Thymus (tissue), 14 donors: ENCODE data around the gene AEN. TPM values are rescaled to one million over a fixed set of nuclear protein-coding genes. Genes with fewer than 3 reads are reported as not detected.

Experiments used
- DNase-seq, 9 donors: peaks; one replicate each; pipeline ENCODE4 v3.0.0-alpha.2; 2013; ENCODE audit warnings: low spot score in 9 of 9, low read depth in 6 of 9, missing footprints in 1 of 9
- H3K27ac ChIP-seq, 2 donors: one replicate each; pipeline ENCODE4 v1.5.1; 2013; ENCODE audit warnings: control low read depth in 1 of 2, low read depth in 1 of 2, low read length in 1 of 2, mild to moderate bottlenecking in 1 of 2, moderate library complexity in 1 of 2
- H3K27me3 ChIP-seq, 2 donors: one replicate each; pipeline ENCODE4 v1.5.1; 2013; ENCODE audit warnings: low read length in 1 of 2; ENCODE audit not compliant: control insufficient read depth in 2 of 2, insufficient read depth in 1 of 2
- H3K36me3 ChIP-seq, 2 donors: one replicate each; pipeline ENCODE4 v1.5.1; 2013; ENCODE audit warnings: low read length in 1 of 2, mild to moderate bottlenecking in 1 of 2, moderate library complexity in 1 of 2; ENCODE audit not compliant: control insufficient read depth in 2 of 2, insufficient read depth in 2 of 2
- H3K4me1 ChIP-seq, 2 donors: one replicate each; pipeline ENCODE4 v1.5.1; 2013; ENCODE audit warnings: low read length in 2 of 2; ENCODE audit not compliant: control insufficient read depth in 2 of 2, insufficient read depth in 2 of 2
- H3K4me3 ChIP-seq, 2 donors: one replicate each; pipeline ENCODE4 v1.5.1; 2013; ENCODE audit warnings: low read length in 2 of 2, control low read depth in 1 of 2, mild to moderate bottlenecking in 1 of 2
- H3K9me3 ChIP-seq, 2 donors: one replicate each; pipeline ENCODE4 v1.5.1; 2013; ENCODE audit warnings: low read length in 1 of 2, mild to moderate bottlenecking in 1 of 2; ENCODE audit not compliant: control insufficient read depth in 2 of 2, insufficient read depth in 1 of 2
- WGBS: extraction: QIAGEN DNeasy Blood & Tissue Kit; methylation state at CpG from one replicate; pipeline ENCODE4 v1.1.7; 2013; 5-methylcytosine and 5-hydroxymethylcytosine counted together
- long read RNA-seq, 10 donors: transcript quantifications; one replicate each; lab custom pipeline, GENCODE V29; 2026
- polyA plus RNA-seq: library from polyadenylated mRNA; stranded (reverse); fragments of 200-250 nt; gene quantifications from one replicate; pipeline ENCODE4 v1.2.3, GENCODE V29; 2013
- total RNA-seq: library from RNA; stranded (reverse); fragments of 120-200 nt; gene quantifications from one replicate; pipeline ENCODE4 v1.2.4, GENCODE V29; 2013
- donor health status: healthy.

AEN gene, protein sequence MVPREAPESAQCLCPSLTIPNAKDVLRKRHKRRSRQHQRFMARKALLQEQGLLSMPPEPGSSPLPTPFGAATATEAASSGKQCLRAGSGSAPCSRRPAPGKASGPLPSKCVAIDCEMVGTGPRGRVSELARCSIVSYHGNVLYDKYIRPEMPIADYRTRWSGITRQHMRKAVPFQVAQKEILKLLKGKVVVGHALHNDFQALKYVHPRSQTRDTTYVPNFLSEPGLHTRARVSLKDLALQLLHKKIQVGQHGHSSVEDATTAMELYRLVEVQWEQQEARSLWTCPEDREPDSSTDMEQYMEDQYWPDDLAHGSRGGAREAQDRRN
- total RNA-seq, result 13.8 TPM
- 14.1 TPM for polyA plus RNA-seq
- long read RNA-seq, donor 1, result 0 reads
- long read RNA-seq, donor 2, result 0 reads
- long read RNA-seq, donor 3, partial matches to known transcripts, result 0 of 4 reads
- long read RNA-seq, donor 3, other reads (novel, unspliced or antisense), result 0 of 4 reads
- long read RNA-seq, donor 4, result 0 reads
- long read RNA-seq, donor 5, partial matches to known transcripts, result 0 of 2 reads
- long read RNA-seq, donor 5, other reads (novel, unspliced or antisense), result 0 of 2 reads
- long read RNA-seq, donor 6, partial matches to known transcripts, result 0 of 1 reads
- long read RNA-seq, donor 6, other reads (novel, unspliced or antisense), result 0 of 1 reads
- long read RNA-seq, donor 7, partial matches to known transcripts, result 0 of 4 reads
- long read RNA-seq, donor 7, other reads (novel, unspliced or antisense), result 0 of 4 reads
- long read RNA-seq, donor 8, partial matches to known transcripts, result 0 of 1 reads
- long read RNA-seq, donor 8, other reads (novel, unspliced or antisense), result 0 of 1 reads
- long read RNA-seq, donor 9, partial matches to known transcripts, result 0 of 5 reads
- long read RNA-seq, donor 9, other reads (novel, unspliced or antisense), result 0 of 5 reads
- long read RNA-seq, donor 10, partial matches to known transcripts, result 5 of 8 reads
- long read RNA-seq, donor 10, other reads (novel, unspliced or antisense), result 0 of 8 reads

DNA sequence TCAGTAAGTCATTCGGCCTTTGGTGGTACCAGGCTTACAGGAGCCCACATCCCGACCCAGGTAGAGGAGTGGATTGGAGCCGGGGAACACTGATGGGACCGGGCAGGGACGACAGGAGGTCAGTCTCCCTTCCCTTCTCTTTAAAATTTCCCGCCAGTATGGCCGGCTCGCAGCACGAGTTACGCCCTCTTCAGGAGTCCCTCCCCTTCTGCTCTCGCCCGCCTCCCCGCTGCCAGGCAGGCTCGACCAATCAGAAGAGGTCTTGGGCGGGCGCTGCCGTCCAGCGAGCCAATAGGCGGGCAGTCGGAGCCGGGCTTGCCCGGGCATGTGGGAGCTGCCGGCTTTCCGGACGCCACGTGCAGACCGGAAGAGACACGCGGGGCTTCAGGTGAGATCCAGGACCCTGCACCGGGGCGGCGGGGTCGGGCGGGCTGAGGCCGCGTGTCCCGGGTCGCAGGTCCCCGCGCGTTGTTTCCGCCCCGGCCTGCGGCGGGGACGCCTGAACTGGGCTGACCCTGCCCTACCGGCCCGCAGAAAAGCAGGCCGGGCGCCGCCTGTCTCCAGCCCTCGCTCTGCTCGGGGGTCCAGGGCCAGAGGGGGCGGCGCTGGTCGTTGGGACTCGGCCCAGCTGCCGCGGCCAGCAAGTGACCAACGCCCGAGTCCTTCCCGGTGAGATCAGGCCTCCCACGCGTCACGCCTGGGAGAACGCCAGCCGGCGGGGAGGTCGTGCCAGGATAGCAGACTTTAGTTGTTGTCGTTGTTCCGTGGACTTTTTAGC lies at the start of gene AEN:
TSS of gene AEN (plus strand) at position 346 of the 778 bp plus-strand sequence. CDS start 4,870 bp downstream, outside the sequence.
- peak; percentile 73 to 96 (median 88) for DNase-seq
- under 1% methylated on average over 71 of the region's 71 CpGs for WGBS
- peak within 1 kb of the TSS; percentile 69 to 87 for H3K27ac ChIP-seq
- H3K36me3 ChIP-seq, result peaks cover 4 to 5% of the 10 kb centered on the region in 2 donors
- peaks cover 0 to 2% of the 10 kb centered on the region in 2 donors for H3K9me3 ChIP-seq
- H3K27me3 ChIP-seq, result peaks cover 0 to 2% of the 10 kb centered on the region in 2 donors
- peak within 1 kb of the TSS; percentile 72 to 90 for H3K4me3 ChIP-seq
- H3K4me1 ChIP-seq, result peaks cover 31 to 43% of the 10 kb centered on the region in 2 donors

GRCh38 chr15:88571852-88572259 lies 49.3 kb upstream of the AEN start:
- H3K4me1 ChIP-seq, result no peaks in the 10 kb centered on the region
- H3K4me3 ChIP-seq, result no peak overlapping the region
- H3K27ac ChIP-seq, result no peak overlapping the region
- H3K27me3 ChIP-seq, result no peaks in the 10 kb centered on the region
- H3K9me3 ChIP-seq, result no peaks in the 10 kb centered on the region
- WGBS, result 89% methylated on average over 5 of the region's 5 CpGs
- no peak for DNase-seq
- H3K36me3 ChIP-seq, result no peaks in the 10 kb centered on the region

- no peak for DNase-seq
- Histone ChIP-seq H3K27ac (no peak overlapping the region), H3K36me3 (no peaks in the 10 kb centered on the region), H3K9me3 (no peaks in the 10 kb centered on the region), H3K4me3 (no peak overlapping the region), H3K27me3 (no peaks in the 10 kb centered on the region), H3K4me1 (no peaks in the 10 kb centered on the region)
- WGBS, result 84% methylated on average over 1 of the region's 1 CpG
These were observed 47.1 kb upstream of the AEN start for GRCh38 chr15:88574077-88574476.

- no peak for DNase-seq
- Histone ChIP-seq H3K27ac (no peak overlapping the region), H3K4me1 (no peaks in the 10 kb centered on the region), H3K4me3 (no peak overlapping the region), H3K9me3 (no peaks in the 10 kb centered on the region), H3K36me3 (no peaks in the 10 kb centered on the region), H3K27me3 (no peaks in the 10 kb centered on the region)
- WGBS, result 68% methylated on average over 7 of the region's 7 CpGs
These were observed 46.5 kb upstream of the AEN start for GRCh38 chr15:88574655-88575054.

DNA sequence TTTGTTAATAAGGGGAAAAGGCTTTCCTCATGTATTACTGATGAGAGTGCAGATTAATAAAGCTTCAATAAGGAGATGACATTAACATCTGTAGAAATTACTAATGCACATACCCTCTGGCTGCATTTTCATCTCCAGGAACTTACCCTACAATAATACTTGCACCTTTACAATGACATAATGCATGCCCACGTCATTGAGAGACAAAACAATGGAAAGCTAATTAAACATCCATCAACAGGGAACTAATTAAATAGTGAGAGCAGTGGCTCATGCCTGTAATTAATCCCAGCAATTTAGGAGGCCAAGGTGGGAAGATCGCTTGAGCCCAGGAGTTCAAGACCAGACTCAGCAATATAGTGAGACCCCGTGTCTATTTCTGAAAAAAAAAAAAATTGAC lies 41.8 kb upstream of the AEN start:
- 92% methylated on average over 3 of the region's 3 CpGs for WGBS
- H3K4me3 ChIP-seq, result no peak overlapping the region
- H3K4me1 ChIP-seq, result no peaks in the 10 kb centered on the region
- no peaks in the 10 kb centered on the region for H3K9me3 ChIP-seq
- H3K27ac ChIP-seq, result no peak overlapping the region
- DNase-seq, result no peak
- no peaks in the 10 kb centered on the region for H3K36me3 ChIP-seq
- H3K27me3 ChIP-seq, result no peaks in the 10 kb centered on the region

DNA sequence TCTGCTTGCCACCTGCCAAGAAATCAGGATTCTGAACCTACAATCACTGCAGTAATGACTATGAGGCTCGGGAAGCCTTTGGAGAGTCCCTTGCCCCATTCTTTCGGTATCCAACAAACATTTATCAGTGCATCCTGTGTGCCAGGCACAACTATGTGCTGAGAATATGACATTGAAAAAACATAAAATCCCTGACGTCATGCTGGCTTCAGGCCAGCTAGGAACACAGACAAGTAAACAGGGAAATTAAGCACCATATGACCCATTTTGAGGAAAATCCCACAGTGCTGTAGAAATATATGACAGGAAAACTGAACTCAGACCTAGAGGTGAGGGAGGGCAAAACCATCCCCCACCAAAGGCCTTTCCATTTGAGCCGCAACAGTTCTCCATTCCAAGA lies 40.6 kb upstream of the AEN start:
- WGBS, result 92% methylated on average over 4 of the region's 4 CpGs
- DNase-seq, result no peak
- H3K27me3 ChIP-seq, result no peaks in the 10 kb centered on the region
- H3K27ac ChIP-seq, result no peak overlapping the region
- no peaks in the 10 kb centered on the region for H3K36me3 ChIP-seq
- no peak overlapping the region for H3K4me3 ChIP-seq
- H3K9me3 ChIP-seq, result no peaks in the 10 kb centered on the region
- no peaks in the 10 kb centered on the region for H3K4me1 ChIP-seq

- no peak overlapping the region for H3K4me3 ChIP-seq
- WGBS, result 83% methylated on average over 4 of the region's 4 CpGs
These were observed 34.6 kb upstream of the AEN start for GRCh38 chr15:88586401-88587162.

GRCh38 chr15:88590759-88591158 lies 30.4 kb upstream of the AEN start:
- Histone ChIP-seq H3K36me3 (no peaks in the 10 kb centered on the region), H3K27me3 (no peaks in the 10 kb centered on the region), H3K4me3 (no peak overlapping the region), H3K27ac (no peak overlapping the region), H3K4me1 (no peaks in the 10 kb centered on the region), H3K9me3 (no peaks in the 10 kb centered on the region)
- 94% methylated on average over 6 of the region's 6 CpGs for WGBS
- DNase-seq, result no peak

More at GRCh38 chr15:88586401-88587162, 34.6 kb upstream of the AEN start:
- H3K4me1 ChIP-seq, result no peaks in the 10 kb centered on the region
- no peaks in the 10 kb centered on the region for H3K9me3 ChIP-seq
- no peak for DNase-seq
- H3K27me3 ChIP-seq, result no peaks in the 10 kb centered on the region
- no peaks in the 10 kb centered on the region for H3K36me3 ChIP-seq
- H3K27ac ChIP-seq, result no peak overlapping the region
